Activated naive CD8-positive, alpha-beta T cell (primary cell): Measurements from ENCODE around the gene DCX.

ENCODE experiments used
- H3K27ac Mint-ChIP-seq: one replicate; pipeline ENCODE4 v1.8.0; 2021; ENCODE audit warnings: mixed read lengths
- H3K27me3 Mint-ChIP-seq: one replicate; pipeline ENCODE4 v1.8.0; 2021; ENCODE audit warnings: mixed read lengths
- H3K36me3 Mint-ChIP-seq: one replicate; pipeline ENCODE4 v1.8.0; 2021; ENCODE audit warnings: mixed read lengths
- H3K4me1 Mint-ChIP-seq: one replicate; pipeline ENCODE4 v1.8.0; 2021; ENCODE audit warnings: low read depth, mixed read lengths
- H3K4me3 Mint-ChIP-seq: one replicate; pipeline ENCODE4 v1.8.0; 2021; ENCODE audit warnings: mild to moderate bottlenecking, mixed read lengths
- H3K9me3 Mint-ChIP-seq: one replicate; pipeline ENCODE4 v1.8.0; 2021; ENCODE audit warnings: low read depth, mixed read lengths

DCX gene

DNA sequence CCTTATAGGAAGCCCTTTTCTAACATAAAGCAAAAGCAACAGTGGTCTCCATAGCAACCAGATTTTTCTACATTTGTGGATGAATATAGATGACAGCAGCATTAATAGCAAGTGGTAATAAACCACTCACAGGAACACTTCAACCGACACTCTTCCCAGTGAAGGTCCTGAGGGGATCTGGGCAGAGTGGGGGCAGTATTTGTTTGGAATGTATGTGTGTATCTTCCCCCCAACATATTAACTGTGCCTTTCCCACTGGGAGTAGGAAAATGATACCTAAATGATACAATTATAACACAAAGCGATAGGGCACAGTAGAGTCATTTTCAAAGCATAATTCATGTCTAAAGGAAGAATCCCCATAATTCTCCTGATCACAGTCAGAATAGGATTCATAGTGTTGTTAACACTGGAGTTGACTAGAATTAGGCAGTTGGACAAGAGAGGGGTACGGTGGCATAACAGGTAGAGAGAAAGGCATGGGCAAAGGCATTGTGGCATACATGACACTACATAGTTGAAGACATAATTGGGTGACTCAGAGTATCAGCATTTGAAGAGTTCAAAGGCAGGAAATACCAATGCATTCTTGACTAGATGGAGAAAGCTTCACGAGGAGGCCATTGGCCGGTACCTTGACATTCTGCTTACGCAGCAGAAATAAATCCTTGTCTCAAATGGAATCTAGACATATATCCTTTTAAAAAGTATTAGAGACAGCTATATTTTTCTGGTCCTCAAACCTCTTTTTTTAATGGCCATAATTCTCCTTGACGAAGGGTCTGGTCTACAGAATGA lies 156.9 kb downstream of the DCX start:
- Mint-ChIP-seq H3K4me1 (no peaks in the 10 kb centered on the region), H3K36me3 (no peaks in the 10 kb centered on the region), H3K4me3 (no peak overlapping the region), H3K27ac (no peak overlapping the region), H3K9me3 (no peaks in the 10 kb centered on the region), H3K27me3 (no peaks in the 10 kb centered on the region)

DNA sequence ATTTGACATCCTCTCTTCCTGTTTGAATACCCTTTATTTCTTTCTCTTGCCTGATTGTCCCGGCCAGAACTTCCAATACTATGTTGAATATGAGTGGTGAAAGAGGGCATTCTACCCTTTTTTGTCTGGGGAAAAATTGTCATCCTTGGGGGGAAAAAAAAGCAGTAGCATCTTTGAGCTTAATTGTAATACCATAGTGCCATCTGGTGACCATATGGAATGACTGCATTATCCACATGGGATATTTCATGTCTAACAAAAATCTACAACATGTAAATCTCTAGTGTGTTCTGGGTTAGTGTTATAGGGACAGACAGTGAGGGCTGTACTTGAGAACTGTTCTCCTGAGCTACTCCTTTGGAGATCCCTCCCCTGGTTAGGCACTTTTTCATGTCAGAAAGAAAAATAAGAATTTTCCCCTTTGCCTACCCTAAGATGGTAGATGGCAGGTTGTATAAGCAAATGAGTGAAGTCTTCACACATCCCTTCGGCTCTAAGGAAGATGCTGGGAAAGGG lies 167.7 kb downstream of the DCX start:
- Mint-ChIP-seq H3K4me1 (no peaks in the 10 kb centered on the region), H3K27me3 (peaks cover 2% of the 10 kb centered on the region), H3K36me3 (no peaks in the 10 kb centered on the region), H3K27ac (no peak overlapping the region), H3K9me3 (no peaks in the 10 kb centered on the region), H3K4me3 (no peak overlapping the region)
